Breast epithelium (tissue), 4 donors: Measurements from ENCODE around the gene CD244. TPM values are rescaled to one million over a fixed set of nuclear protein-coding genes. Genes with fewer than 3 reads are reported as not detected.

Source experiments
- DNase-seq, 2 donors: peaks; one replicate each; pipeline ENCODE4 v3.0.0-alpha.2; 2019; ENCODE audit warnings: low spot score in 2 of 2
- H3K27ac ChIP-seq, 2 donors: fragments of 200-600 bp; sonication (generic) in 1 of 2; one replicate each; pipeline ENCODE4 v1.5.1; 2016 to 2019; ENCODE audit warnings: mild to moderate bottlenecking in 1 of 2
- H3K27me3 ChIP-seq, 2 donors: fragments of 200-600 bp; sonication (generic) in 1 of 2; one replicate each; pipeline versions ENCODE4 v1.5.1 to v1.6.0; 2017 to 2019; ENCODE audit warnings: control low read depth in 1 of 2, mild to moderate bottlenecking in 1 of 2
- H3K36me3 ChIP-seq: fragments of 200-600 bp; one replicate; pipeline ENCODE4 v1.5.1; 2019
- H3K4me1 ChIP-seq, 2 donors: fragments of 200-600 bp; sonication (generic); one replicate each; pipeline ENCODE4 v1.5.1; 2016 to 2019; ENCODE audit warnings: control low read depth in 1 of 2
- H3K4me3 ChIP-seq, 3 donors: fragments of 200-600 bp; sonication (generic); 1 replicate in 2 of 3; 2 replicates in 1 of 3; pipeline ENCODE4 v1.5.1; 2016 to 2019; ENCODE audit warnings: mild to moderate bottlenecking in 3 of 3, moderate library complexity in 2 of 3
- H3K9me3 ChIP-seq, 2 donors: fragments of 200-600 bp; sonication (generic) in 1 of 2; one replicate each; pipeline ENCODE4 v1.5.1; 2016 to 2019; ENCODE audit warnings: control low read depth in 1 of 2
- CTCF ChIP-seq, 3 donors: fragments of 450-650 bp; IDR thresholded peaks; one replicate each; pipeline ENCODE4 v1.5.1; 2016 to 2017; ENCODE audit warnings: antibody characterized with exemption in 3 of 3, mild to moderate bottlenecking in 3 of 3, moderate library complexity in 3 of 3
- POLR2A ChIP-seq: fragments of 450-650 bp; IDR thresholded peaks from one replicate; pipeline ENCODE4 v1.6.1; 2016; ENCODE audit warnings: antibody characterized with exemption, mild to moderate bottlenecking, moderate library complexity
- POLR2AphosphoS5 ChIP-seq, 3 donors: sonication (generic); formaldehyde crosslinking; IDR thresholded peaks; one replicate each; pipeline ENCODE4 v1.6.1; 2017; ENCODE audit warnings: antibody characterized with exemption in 3 of 3
- intact Hi-C: fragments of 100-400 bp; cut with DNase I; formaldehyde crosslinking; loops from one replicate; pipeline ENCODE4 v1.15.1; 2023; ENCODE audit warnings: low total_unique reads
- total RNA-seq, 3 donors: library from RNA; depleted of rRNA; stranded (reverse); fragments of >200 nt; gene quantifications; one replicate each; pipeline ENCODE4 v1.1.0, GENCODE V29; 2016

CD244 gene
- total RNA-seq, 3 donors from 2014 or later: 0.64 to 1.6 (median 0.66) TPM

- Histone ChIP-seq H3K9me3 (peaks cover 17 to 24% of the 10 kb centered on the region in 2 donors), H3K27ac (no peak overlapping the region), H3K36me3 (no peaks in the 10 kb centered on the region), H3K27me3 (no peaks in the 10 kb centered on the region), H3K4me3 (no peak overlapping the region), H3K4me1 (no peaks in the 10 kb centered on the region)
- TF ChIP-seq POLR2A: no peak
- no peak for TF ChIP-seq POLR2AphosphoS5 (IDR thresholded peaks at IDR 0.05)
- DNase-seq: no peak
- intact Hi-C loops: no loop called here
Observed at GRCh38 chr1:160807738-160808137, 54.9 kb downstream of the CD244 start.

DNA sequence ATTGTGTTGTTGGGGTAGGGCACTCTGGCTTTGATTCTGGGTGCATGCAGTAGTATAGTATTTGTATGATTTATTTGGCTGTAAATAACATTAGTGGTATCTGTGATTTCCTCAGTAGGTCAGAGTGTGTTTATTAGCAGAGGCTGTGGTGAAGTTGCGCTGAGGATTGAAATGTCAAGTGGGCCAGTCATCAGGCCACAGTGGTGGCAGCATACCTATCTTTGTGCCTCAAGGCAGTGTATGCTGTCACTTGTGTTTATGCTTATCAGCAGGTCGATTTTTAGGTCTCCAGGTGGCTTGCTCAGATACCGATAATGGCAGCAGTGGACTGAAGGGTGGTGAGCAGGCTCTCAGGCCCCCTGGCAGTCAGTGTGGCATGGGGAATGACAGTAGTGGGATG is 55.4 kb downstream of the CD244 start:
- H3K4me1 ChIP-seq: no peaks in the 10 kb centered on the region
- no peak overlapping the region for H3K27ac ChIP-seq
- no peak overlapping the region for H3K4me3 ChIP-seq
- no peaks in the 10 kb centered on the region for H3K27me3 ChIP-seq
- TF ChIP-seq POLR2A (no peak), POLR2AphosphoS5 (IDR thresholded peaks at IDR 0.05) (no peak), CTCF (IDR thresholded peaks at IDR 0.05) (no peak)
- DNase-seq: no peak
- peaks cover 17 to 24% of the 10 kb centered on the region in 2 donors for H3K9me3 ChIP-seq
- no peaks in the 10 kb centered on the region for H3K36me3 ChIP-seq
- intact Hi-C loops: no loop called here

DNA sequence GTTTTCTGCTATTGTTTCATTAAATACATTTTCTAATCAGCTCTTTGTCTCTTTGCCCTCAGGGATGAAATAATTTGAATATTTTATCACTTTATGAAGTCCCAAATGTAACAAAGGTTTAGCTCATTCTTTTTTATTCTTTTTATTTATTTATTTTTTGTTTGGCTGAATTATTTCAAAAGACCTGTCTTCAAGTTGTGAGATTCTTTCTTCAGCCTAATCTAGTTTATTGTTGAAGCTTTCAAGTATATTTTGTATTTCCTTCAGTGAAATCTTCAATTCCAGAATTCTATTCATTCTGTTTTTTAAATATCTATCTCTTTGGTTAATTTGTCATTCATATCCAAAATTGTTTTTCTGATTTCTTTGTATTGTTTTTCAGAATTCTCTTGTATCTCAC is 55.9 kb downstream of the CD244 start:
- no peak overlapping the region for H3K27ac ChIP-seq
- H3K4me3 ChIP-seq: no peak overlapping the region
- DNase-seq: no peak
- H3K9me3 ChIP-seq: peaks cover 17 to 24% of the 10 kb centered on the region in 2 donors
- H3K36me3 ChIP-seq: no peaks in the 10 kb centered on the region
- intact Hi-C loops: no loop called here
- H3K4me1 ChIP-seq: no peaks in the 10 kb centered on the region
- no peaks in the 10 kb centered on the region for H3K27me3 ChIP-seq
- TF ChIP-seq POLR2AphosphoS5 (IDR thresholded peaks at IDR 0.05): no peak
- TF ChIP-seq CTCF (IDR thresholded peaks at IDR 0.05): no peak
- TF ChIP-seq POLR2A: no peak

DNA sequence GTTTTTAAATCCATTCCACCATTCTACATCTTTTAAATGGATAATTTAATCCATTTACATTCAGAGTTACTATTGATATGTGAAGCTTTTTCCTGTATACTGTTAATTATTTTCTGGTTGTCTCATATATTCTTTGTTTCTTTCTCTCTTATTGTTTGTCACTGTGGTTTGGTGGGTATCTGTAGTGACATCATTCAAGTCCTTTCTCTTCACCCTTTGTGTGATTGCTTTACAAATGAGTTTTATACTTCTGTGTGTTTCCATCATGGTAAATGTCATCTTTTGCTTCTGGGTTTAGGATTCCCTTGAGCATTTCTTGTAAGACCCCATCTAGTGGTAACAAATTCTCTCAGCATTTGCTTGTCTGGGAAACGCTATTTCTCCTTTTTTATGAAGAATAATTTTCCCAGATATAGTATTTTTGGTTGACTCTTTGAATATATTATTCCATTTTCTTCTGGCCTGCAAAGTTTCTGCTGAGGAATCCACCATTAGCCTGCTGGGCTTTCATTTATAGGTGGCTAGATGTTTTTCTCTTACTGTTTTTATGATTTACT is 56.5 kb downstream of the CD244 start:
- no peak for TF ChIP-seq POLR2A
- TF ChIP-seq CTCF (IDR thresholded peaks at IDR 0.05): no peak
- no peak for TF ChIP-seq POLR2AphosphoS5 (IDR thresholded peaks at IDR 0.05)
- Histone ChIP-seq H3K36me3 (no peaks in the 10 kb centered on the region), H3K9me3 (peaks cover 17 to 24% of the 10 kb centered on the region in 2 donors), H3K27ac (no peak overlapping the region), H3K27me3 (no peaks in the 10 kb centered on the region), H3K4me3 (no peak overlapping the region), H3K4me1 (no peaks in the 10 kb centered on the region)
- intact Hi-C loops: no loop called here
- no peak for DNase-seq

DNA sequence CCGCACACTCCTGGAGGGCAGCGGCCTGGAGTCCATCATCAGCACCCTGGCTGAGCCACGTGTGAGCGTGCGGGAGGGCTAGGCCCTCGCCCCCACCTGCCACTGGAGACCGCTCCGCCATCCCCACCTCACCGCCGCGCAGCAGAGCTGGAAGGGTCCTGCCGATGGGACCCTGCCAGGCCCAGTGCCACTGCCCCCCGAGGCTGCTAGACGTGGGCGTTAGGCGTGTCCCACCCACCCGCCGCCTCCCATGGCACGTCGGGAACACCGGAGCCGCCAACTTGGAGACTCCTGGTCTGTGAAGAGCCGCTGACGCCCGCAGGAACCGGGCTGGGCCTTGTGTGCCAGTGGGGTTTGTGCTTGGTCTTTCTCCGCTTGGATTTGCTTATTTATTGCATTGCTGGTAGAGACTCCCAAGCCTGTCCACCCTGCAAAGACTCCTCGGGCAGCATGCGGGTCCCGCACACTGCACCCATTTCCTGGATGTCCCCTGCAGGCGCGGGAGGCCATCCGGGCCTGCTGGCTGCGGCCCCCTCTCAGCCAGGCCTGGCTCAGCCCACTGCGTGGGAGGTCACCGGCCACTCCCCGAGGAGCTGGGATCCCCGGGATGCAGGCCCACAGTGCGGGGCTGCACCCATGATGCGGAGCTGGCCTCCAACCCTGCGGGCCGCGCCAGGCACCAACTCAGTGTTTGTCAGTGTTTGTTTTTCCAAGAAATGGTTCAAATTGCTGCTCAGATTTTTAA is 60.7 kb downstream of the CD244 start:
- Histone ChIP-seq H3K4me3 (no peak overlapping the region), H3K9me3 (peaks cover 0 to 11% of the 10 kb centered on the region in 2 donors), H3K27me3 (no peaks in the 10 kb centered on the region), H3K36me3 (no peaks in the 10 kb centered on the region), H3K4me1 (no peaks in the 10 kb centered on the region), H3K27ac (no peak overlapping the region)
- TF ChIP-seq POLR2AphosphoS5 (IDR thresholded peaks at IDR 0.05): no peak
- no peak for DNase-seq
- intact Hi-C loops: no loop called here

DNA sequence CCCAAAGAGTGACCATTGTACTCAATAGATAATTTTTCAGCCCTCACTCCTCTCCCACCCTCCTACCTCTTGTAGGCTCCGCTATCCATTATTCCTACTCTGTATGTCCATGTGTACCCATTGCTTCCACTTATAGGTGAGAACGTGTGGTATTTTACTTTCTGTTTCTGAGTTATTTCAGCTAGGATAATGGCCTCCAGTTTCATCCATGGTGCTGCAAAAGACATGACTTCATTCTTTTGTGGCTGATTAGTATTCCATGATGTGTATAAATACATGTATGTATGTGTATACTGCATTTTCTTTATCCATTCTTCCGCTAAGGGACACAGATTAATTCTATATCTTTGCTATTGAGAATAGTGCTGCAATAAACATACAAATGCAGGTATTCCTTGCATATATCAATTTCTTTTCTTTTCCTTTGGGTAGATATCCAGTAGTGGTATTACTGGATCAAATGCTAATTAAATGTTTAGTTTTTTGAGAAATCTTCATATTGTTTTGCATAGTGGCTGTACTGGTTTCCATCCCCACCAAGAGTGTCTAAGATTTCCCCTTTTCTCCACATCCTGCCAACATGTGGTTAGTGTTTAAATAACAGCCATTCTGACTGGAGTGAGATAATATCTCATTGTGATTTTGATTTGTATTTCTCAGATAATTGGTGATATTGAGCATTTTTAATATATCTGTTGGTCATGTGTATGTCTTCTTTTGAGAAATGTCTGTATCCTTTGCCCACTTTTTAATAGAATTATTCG is 61.9 kb downstream of the CD244 start:
- Histone ChIP-seq H3K9me3 (no peaks in the 10 kb centered on the region), H3K4me1 (no peaks in the 10 kb centered on the region), H3K27me3 (no peaks in the 10 kb centered on the region), H3K4me3 (no peak overlapping the region), H3K27ac (no peak overlapping the region), H3K36me3 (no peaks in the 10 kb centered on the region)
- DNase-seq: no peak
- no peak for TF ChIP-seq POLR2AphosphoS5 (IDR thresholded peaks at IDR 0.05)
- intact Hi-C loops: no loop called here
